ENCODE measurements around the gene H6PD. TPM values are rescaled to one million over a fixed set of nuclear protein-coding genes. Genes with fewer than 3 reads are reported as not detected.

The H6PD gene
- total and polyA plus RNA-seq, 2 experiments from 2014 or later, result 1.2 to 4.7 TPM

DNA sequence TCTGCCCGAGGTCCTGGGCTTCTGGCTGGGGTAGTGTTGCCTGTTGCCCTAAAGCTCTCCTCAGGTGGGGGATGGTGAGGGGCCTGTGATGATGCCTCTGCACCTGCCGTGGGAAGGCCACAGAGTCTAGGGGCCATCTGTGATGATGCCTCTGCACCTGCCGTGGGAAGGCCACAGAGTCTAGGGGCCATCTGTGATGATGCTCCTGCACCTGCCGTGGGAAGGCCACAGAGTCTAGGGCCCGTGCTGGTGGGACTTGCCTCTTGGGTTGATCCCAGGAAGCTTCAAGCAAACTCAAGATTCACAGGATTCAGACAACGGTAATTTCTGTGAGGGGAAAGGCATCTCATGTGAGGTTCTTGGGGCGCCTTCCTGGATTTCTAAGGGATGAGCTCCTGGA lies 75.4 kb downstream of the H6PD start:
- Mint-ChIP-seq H3K4me3 (no peak overlapping the region), H3K4me1 (no peaks in the 10 kb centered on the region; the same call in 2 of the 3 replicates)

DNA sequence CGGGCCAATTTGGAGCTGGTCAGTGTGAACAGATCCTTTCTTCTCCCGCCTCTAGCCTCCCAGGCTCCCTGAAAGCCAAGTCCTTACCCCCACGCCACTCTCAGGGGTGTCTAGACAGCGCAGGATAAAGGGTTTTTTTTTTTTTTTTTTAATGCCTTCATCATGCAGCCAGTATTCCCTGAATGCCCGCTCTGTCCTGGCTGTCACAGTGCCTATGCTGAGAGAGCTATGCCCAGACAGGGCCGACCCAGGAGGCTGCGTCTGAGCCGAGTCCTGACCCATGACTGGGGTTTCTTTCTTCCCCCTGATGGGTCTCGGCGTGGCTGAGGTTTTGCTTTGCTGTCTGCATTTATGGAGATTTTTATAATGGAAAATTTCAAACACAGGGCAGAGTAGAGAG lies 76.5 kb downstream of the H6PD start:
- Histone ChIP-seq H2AFZ (no peak overlapping the region), H3K4me1 (ENCODE audit: insufficient read depth) (no peaks in the 10 kb centered on the region), H3F3A (replicated peaks; ENCODE audit: low read depth) (no peaks in the 10 kb centered on the region), H3K36me3 (ENCODE audit: insufficient read depth) (no peaks in the 10 kb centered on the region), H3K27me3 (ENCODE audit: insufficient read depth) (no peaks in the 10 kb centered on the region), H3K4me3 (no peak overlapping the region), H3K27ac (ENCODE audit: low read depth) (no peak overlapping the region), H4K20me1 (replicated peaks; ENCODE audit: insufficient read depth) (no peaks in the 10 kb centered on the region), H3K4me2 (no peak overlapping the region), H3K79me2 (replicated peaks; ENCODE audit: insufficient read depth) (no peaks in the 10 kb centered on the region), H3K9me2 (ENCODE audit: insufficient read depth) (no peaks in the 10 kb centered on the region)
- Mint-ChIP-seq H3K4me1 (no peaks in the 10 kb centered on the region; the same call in 2 of the 3 replicates), H3K4me3 (no peak overlapping the region), H3K9me3 (no peaks in the 10 kb centered on the region), H3K27ac (no peak overlapping the region), H3K36me3 (ENCODE audit: low read depth) (no peaks in the 10 kb centered on the region), H3K27me3 (ENCODE audit: insufficient read depth, low read depth, poor library complexity) (peaks cover 10% of the 10 kb centered on the region)
- DNase-seq (ENCODE audit: low spot score) (no peak), ATAC-seq (no peak)
- TF ChIP-seq ZNF331 (CRISPR knock-in tag; IDR thresholded peaks at IDR 0.05; ENCODE audit: low read depth), result no peak
- no peak for TF ChIP-seq EZH2phosphoT487 (IDR thresholded peaks at IDR 0.05; ENCODE audit: unreplicated experiment)
- TF ChIP-seq EZH2 (IDR thresholded peaks at IDR 0.05; ENCODE audit: low read depth, unreplicated experiment), result no peak
- TF ChIP-seq, protein P1, sequence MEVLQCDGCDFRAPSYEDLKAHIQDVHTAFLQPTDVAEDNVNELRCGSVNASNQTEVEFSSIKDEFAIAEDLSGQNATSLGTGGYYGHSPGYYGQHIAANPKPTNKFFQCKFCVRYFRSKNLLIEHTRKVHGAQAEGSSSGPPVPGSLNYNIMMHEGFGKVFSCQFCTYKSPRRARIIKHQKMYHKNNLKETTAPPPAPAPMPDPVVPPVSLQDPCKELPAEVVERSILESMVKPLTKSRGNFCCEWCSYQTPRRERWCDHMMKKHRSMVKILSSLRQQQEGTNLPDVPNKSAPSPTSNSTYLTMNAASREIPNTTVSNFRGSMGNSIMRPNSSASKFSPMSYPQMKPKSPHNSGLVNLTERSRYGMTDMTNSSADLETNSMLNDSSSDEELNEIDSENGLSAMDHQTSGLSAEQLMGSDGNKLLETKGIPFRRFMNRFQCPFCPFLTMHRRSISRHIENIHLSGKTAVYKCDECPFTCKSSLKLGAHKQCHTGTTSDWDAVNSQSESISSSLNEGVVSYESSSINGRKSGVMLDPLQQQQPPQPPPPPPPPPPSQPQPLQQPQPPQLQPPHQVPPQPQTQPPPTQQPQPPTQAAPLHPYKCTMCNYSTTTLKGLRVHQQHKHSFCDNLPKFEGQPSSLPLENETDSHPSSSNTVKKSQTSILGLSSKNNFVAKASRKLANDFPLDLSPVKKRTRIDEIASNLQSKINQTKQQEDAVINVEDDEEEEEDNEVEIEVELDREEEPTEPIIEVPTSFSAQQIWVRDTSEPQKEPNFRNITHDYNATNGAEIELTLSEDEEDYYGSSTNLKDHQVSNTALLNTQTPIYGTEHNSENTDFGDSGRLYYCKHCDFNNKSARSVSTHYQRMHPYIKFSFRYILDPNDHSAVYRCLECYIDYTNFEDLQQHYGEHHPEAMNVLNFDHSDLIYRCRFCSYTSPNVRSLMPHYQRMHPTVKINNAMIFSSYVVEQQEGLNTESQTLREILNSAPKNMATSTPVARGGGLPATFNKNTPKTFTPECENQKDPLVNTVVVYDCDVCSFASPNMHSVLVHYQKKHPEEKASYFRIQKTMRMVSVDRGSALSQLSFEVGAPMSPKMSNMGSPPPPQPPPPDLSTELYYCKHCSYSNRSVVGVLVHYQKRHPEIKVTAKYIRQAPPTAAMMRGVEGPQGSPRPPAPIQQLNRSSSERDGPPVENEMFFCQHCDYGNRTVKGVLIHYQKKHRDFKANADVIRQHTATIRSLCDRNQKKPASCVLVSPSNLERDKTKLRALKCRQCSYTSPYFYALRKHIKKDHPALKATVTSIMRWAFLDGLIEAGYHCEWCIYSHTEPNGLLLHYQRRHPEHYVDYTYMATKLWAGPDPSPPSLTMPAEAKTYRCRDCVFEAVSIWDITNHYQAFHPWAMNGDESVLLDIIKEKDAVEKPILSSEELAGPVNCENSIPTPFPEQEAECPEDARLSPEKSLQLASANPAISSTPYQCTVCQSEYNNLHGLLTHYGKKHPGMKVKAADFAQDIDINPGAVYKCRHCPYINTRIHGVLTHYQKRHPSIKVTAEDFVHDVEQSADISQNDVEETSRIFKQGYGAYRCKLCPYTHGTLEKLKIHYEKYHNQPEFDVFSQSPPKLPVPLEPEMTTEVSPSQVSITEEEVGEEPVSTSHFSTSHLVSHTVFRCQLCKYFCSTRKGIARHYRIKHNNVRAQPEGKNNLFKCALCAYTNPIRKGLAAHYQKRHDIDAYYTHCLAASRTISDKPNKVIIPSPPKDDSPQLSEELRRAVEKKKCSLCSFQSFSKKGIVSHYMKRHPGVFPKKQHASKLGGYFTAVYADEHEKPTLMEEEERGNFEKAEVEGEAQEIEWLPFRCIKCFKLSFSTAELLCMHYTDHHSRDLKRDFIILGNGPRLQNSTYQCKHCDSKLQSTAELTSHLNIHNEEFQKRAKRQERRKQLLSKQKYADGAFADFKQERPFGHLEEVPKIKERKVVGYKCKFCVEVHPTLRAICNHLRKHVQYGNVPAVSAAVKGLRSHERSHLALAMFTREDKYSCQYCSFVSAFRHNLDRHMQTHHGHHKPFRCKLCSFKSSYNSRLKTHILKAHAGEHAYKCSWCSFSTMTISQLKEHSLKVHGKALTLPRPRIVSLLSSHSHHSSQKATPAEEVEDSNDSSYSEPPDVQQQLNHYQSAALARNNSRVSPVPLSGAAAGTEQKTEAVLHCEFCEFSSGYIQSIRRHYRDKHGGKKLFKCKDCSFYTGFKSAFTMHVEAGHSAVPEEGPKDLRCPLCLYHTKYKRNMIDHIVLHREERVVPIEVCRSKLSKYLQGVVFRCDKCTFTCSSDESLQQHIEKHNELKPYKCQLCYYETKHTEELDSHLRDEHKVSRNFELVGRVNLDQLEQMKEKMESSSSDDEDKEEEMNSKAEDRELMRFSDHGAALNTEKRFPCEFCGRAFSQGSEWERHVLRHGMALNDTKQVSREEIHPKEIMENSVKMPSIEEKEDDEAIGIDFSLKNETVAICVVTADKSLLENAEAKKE (CRISPR knock-in tag; IDR thresholded peaks at IDR 0.05), result no peak
- no peak for TF ChIP-seq CREB1 (CRISPR knock-in tag; IDR thresholded peaks at IDR 0.05; ENCODE audit: low read depth)

More for the DNA sequence above, 75.4 kb downstream of the H6PD start:
- H3K9me3 Mint-ChIP-seq, result no peaks in the 10 kb centered on the region
- Histone ChIP-seq H3K9me2 (ENCODE audit: insufficient read depth) (no peaks in the 10 kb centered on the region), H4K20me1 (replicated peaks; ENCODE audit: insufficient read depth) (no peaks in the 10 kb centered on the region), H3K27me3 (ENCODE audit: insufficient read depth) (no peaks in the 10 kb centered on the region), H3F3A (replicated peaks; ENCODE audit: low read depth) (no peaks in the 10 kb centered on the region), H3K27ac (ENCODE audit: low read depth) (no peak overlapping the region), H3K36me3 (ENCODE audit: insufficient read depth) (no peaks in the 10 kb centered on the region), H3K4me2 (no peak overlapping the region), H3K4me3 (no peak overlapping the region), H3K79me2 (replicated peaks; ENCODE audit: insufficient read depth) (no peaks in the 10 kb centered on the region), H3K4me1 (ENCODE audit: insufficient read depth) (no peaks in the 10 kb centered on the region), H2AFZ (no peak overlapping the region)
- no peak for ATAC-seq
- no peaks in the 10 kb centered on the region for H3K36me3 Mint-ChIP-seq (ENCODE audit: low read depth)
- TF ChIP-seq NANOG (IDR thresholded peaks at IDR 0.05; ENCODE audit: borderline replicate concordance) (no peak), POLR2AphosphoS5 (IDR thresholded peaks at IDR 0.05; ENCODE audit: low read depth) (no peak), STAT1 (IDR thresholded peaks at IDR 0.05; ENCODE audit: unreplicated experiment) (no peak), EZH2phosphoT487 (IDR thresholded peaks at IDR 0.05; ENCODE audit: unreplicated experiment) (no peak), EZH2 (IDR thresholded peaks at IDR 0.05; ENCODE audit: low read depth, unreplicated experiment) (no peak), ZNF114 (CRISPR knock-in tag; IDR thresholded peaks at IDR 0.05) (no peak), CREB1 (CRISPR knock-in tag; IDR thresholded peaks at IDR 0.05; ENCODE audit: low read depth) (no peak)
- TF ChIP-seq, protein P2, sequence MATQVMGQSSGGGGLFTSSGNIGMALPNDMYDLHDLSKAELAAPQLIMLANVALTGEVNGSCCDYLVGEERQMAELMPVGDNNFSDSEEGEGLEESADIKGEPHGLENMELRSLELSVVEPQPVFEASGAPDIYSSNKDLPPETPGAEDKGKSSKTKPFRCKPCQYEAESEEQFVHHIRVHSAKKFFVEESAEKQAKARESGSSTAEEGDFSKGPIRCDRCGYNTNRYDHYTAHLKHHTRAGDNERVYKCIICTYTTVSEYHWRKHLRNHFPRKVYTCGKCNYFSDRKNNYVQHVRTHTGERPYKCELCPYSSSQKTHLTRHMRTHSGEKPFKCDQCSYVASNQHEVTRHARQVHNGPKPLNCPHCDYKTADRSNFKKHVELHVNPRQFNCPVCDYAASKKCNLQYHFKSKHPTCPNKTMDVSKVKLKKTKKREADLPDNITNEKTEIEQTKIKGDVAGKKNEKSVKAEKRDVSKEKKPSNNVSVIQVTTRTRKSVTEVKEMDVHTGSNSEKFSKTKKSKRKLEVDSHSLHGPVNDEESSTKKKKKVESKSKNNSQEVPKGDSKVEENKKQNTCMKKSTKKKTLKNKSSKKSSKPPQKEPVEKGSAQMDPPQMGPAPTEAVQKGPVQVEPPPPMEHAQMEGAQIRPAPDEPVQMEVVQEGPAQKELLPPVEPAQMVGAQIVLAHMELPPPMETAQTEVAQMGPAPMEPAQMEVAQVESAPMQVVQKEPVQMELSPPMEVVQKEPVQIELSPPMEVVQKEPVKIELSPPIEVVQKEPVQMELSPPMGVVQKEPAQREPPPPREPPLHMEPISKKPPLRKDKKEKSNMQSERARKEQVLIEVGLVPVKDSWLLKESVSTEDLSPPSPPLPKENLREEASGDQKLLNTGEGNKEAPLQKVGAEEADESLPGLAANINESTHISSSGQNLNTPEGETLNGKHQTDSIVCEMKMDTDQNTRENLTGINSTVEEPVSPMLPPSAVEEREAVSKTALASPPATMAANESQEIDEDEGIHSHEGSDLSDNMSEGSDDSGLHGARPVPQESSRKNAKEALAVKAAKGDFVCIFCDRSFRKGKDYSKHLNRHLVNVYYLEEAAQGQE (IDR thresholded peaks at IDR 0.05; ENCODE audit: unreplicated experiment), result no peak
- TF ChIP-seq, protein P3, sequence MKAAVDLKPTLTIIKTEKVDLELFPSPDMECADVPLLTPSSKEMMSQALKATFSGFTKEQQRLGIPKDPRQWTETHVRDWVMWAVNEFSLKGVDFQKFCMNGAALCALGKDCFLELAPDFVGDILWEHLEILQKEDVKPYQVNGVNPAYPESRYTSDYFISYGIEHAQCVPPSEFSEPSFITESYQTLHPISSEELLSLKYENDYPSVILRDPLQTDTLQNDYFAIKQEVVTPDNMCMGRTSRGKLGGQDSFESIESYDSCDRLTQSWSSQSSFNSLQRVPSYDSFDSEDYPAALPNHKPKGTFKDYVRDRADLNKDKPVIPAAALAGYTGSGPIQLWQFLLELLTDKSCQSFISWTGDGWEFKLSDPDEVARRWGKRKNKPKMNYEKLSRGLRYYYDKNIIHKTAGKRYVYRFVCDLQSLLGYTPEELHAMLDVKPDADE (IDR thresholded peaks at IDR 0.05), result no peak
- no peak overlapping the region for H3K27ac Mint-ChIP-seq
- H3K27me3 Mint-ChIP-seq (ENCODE audit: insufficient read depth, low read depth, poor library complexity), result peaks cover 11% of the 10 kb centered on the region
- DNase-seq (ENCODE audit: low spot score), result no peak
